Stimulated activated CD8-positive, alpha-beta memory T cell treated with anti-CD3 and anti-CD28 coated beads, Interleukin-4, amount 100 ng/mL, for 4 hours (primary cell): ENCODE measurements around the gene TTC13.
A peak's percentile ranks its signal among the peaks of the same experiment; 100 is the strongest.
"Not testable (repeated sequence)": the region's sequence is repeated elsewhere in the genome, so short reads cannot be mapped to it uniquely, and the experiment has no call there.

Experiments used
- DNase-seq, 2 donors: peaks; one replicate each; pipeline ENCODE4 v3.0.0-alpha.2; 2020; ENCODE audit warnings: low read depth in 2 of 2, low spot score in 1 of 2

TTC13 gene

DNA sequence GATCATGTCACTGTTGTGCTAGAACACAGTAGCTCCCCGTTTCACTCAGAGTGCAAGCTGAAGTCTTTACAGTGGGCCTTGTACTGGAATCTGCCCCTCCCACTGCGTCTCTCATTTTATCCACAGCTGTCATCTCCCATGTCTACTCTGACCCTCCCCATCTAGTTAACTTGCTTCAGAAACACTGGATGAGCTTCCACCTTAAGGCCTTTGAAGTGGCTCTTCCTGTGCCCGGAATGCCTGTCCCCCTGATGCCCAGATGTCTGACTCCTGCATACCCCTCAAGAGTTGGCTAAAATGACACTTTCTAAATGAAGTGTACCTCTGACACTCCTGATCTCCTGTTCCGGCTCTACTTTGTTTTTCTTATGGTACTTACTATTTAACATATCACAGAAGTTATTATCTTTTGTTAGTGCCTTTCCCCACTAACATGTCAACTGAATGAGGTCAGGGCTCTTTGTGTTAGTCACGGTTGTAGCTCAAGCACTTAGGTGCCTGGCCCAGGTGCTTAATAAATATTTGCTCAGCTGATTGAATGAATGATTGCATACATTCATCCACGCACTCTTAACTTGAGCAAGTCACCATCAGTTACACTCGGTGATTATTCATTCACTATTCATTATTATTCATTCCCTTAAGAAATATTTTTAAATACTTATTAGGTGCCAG, 13.6 kb upstream of the TTC13 start:
- no peak for DNase-seq

DNA sequence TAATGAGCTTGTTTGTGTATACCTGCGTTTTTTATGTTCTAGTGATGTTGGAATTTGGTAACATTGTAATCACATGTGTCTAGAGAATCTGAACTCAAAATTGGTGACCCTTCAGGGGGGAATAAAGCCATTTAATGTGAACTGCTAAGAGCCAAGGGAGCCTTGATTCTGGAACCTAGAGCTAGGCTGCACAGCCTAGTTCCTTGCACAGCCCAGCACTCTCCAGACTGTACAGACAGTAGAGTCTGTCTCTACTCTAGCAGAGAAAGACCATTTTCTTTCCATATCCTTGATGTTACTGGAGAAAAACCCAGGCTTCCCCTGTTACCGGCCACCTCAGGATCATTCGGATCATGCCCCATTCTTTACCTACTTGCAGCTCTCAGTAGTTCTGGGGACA, 8.8 kb upstream of the TTC13 start:
- DNase-seq = no peak

DNA sequence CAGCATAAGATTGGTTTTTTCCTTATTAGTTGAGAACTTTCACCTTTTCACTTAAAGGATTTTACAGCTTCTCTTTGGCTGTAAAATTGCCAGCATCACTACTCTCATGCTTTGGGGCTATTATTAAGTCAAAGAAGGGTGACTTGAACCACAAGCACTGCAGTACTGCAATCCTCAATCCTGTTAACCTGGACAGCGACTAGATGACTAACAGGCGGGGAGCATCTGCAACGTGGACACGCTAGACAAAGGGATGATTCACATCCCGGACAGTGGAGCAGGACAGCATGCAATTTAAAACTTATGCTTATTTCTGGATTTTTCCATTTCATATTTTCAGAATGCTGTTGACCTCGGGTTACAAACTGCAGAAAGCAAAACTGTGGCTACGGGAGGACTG, 8.3 kb upstream of the TTC13 start:
- no peak for DNase-seq

DNA sequence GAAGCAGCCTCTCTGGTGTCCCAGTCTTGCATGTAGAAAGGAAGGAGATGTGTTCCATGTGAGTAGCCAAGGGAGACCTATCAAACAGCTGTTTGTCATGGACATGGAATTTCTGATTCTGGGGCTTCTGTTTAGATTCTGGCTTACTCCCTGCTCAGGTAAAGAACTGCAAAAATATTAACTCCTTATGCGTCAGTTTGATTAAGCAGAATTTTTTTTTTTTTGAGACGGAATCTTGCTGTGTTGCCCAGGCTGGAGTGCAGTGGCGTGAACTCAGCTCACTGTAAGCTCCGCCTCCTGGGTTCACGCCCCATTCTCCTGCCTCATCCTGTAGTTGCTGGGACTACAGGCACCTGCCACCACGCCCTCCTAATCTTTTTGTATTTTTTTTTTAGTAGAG, 7.0 kb upstream of the TTC13 start:
- no peak for DNase-seq

DNA sequence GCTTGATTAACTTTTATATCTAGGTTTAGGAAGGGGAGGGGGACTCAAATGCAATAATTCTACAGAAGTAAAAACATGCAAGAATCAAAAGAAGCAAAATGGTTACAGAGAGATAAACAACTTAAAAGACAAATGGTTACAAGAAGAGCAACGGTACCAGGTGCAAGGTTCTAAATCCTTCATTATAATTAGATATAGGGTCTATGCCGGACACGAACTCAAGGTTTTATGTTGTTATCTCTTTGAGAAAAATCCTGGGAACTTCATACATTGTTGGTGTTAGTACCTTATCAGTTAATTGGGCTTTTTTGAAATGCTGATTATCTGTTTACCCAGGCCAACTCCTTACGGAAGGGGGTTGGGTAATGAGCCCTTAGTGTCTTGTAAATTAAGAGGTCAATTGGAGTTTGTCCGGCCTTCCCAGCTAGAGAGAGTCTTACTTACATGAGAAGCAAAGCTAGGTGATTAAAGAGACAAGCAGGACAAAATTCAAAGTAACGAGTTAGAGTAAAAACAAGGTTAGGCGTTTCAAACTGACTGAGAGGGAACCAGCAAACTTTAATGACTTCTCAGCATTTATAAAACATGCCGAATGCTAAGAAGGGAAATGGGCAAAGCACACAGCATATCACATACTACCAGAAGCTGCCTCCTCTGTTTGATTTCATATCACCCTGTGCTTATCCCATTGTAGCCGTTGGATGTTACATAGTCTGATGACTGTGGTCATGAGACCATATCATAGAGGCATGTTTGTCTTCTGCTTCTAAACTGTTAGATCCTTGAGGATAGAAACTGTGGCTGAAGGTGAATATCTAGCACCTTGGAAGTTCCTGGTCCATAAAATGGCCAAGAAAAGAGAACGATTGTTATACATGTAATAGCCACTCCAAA, 6.2 kb upstream of the TTC13 start:
- not testable (repeated sequence) for DNase-seq

DNA sequence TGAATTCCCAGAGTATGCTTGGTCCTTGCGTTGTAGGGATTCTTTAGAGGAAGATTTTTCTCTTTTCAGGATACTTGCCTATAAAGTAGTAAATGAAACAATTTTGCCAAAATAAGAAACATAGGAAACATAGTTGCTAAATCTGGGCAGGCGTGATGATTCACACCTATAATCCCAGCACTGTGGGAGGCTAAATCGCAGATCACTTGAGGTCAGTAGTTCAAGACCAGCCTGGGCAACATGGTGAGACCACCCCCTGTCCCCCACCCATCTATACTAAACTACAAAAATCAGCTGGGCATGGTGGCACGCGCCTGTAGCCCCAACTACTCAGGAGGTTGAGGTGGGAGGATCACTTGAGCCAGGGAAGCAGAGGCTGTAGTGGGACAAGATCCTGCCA, 5.2 kb upstream of the TTC13 start:
- DNase-seq = no peak

DNA sequence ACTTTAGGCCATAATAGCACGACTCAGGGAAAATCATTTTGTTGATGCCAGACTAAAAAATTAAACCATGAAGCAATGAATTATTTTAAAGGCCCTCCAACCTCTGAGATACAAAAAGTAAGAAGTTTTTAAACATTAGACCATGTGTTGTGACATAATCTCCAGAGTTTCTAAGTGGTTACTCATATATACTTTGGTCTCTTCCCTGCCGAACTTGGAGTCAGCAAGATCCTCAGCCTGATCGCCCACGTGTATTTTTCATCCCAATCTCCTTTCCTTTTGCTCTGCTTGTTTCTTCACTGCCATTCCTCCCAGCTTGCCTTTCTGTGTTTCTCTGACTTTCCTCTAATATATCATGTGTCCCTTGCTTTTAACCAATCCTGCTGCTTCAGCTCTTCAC, 4.0 kb upstream of the TTC13 start:
- no peak for DNase-seq

DNA sequence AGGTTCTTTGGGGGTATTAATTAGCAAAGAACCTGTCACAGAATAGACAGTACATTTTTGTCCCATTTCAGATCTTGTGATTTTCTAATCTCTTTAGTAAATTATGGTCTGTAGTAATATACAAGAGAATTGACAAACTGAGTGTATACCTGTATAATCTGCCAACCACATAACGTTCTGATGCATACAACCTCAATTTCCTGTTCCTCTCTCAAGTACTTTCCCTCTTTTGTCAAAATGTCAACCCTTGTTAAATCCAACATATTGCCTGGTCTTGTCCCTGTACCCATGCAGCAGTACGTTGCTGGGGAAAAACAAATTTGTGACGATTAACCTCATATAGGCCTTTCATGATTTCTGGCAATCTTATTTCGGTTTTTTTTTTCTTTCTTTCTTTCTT, 1.3 kb upstream of the TTC13 start:
- no peak for DNase-seq

DNA sequence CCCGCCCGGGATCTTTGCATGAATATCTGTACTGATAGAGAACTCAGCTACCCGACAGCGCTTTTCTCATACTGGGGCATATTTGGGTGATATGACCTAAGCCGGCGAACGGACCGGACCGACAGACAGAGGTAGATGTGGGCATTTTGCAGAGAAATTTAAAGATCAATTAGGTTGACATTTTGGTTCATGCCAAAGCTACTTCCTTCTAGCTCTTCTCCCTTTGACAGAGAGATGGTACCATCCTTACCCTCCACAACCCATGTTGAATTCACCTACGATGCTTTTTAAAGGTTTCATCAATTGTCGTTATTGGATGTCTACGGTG, 692 bp upstream of the TTC13 start:
- no peak for DNase-seq

DNA sequence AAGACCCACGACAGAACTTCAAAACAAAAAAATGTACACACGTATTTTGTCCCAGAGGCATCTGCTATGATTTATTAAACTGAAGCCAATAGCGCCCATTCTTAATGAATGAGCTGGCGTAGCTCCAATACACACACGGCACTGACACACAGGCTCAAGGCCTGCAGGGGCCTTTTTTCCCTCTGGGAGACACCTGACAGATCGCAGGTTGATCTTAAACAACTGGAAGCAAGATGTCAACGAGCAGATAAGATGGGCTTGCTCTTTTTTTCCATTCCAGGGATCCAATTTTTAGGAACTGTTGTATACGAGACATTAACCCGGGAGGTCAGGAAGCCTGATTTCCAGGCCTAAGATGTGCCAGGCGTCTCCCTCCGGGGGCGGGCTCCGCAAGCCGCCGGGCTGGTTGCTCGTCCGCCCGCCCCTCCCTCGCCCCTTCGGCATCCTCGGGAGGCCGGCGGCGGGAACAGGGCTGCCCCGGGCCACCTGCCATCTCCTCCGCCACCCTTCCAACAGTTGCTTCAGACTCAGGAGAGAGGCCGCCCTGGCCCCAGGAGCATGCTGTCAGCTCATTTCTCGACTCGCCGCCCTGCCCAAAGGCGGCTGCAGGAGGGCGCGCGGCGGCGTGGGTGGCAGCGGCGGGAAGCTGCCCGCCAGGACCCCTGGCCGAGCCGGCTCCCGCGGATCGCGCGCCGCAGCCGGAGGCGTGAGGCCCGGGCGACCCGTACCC, 735 bp downstream of the TTC13 start:
- DNase-seq = no peak

DNA sequence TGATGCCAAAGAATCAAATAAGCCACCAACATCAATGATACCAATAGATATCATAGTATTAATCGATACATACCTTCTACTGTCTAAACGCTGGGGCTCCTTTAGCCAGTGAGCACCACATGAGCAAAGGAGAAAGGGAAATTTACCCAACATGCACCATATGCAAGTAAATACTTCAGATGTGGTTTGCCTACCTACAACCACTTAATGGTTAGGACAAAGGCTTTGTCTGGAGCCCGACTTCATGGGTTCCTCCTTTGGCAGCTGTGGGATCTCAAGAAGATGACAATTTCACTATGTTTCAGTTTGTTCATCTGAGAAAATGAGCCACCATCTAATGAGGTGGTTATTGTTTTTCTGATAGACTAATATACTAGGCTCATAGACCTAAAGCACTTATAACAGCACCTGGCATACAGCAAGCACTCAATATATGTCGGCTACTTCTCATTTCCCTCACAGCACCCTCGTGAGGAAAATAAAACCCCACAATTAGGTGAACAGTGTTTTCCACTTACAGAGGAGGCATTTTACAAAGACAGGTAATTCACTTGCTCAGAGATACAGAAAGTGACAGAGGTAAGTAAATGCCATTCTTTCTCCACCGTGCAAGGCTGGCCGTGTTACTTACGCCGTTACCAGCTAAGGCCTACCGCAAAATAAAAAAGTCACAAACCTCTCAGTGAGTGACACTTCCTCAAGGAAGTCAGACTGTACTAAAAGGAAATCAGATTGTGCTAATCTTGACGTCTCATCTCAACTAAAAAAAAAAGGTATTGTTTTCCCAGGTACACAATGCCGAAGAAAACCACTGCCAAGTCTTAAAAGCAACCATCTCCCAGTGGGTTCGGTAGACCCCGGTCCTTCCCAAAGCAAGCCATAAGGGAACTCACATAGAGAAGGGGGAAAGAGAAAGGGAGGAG, 1.6 kb downstream of the TTC13 start:
- DNase-seq = peak in 1 of 2 donors; percentile 13

DNA sequence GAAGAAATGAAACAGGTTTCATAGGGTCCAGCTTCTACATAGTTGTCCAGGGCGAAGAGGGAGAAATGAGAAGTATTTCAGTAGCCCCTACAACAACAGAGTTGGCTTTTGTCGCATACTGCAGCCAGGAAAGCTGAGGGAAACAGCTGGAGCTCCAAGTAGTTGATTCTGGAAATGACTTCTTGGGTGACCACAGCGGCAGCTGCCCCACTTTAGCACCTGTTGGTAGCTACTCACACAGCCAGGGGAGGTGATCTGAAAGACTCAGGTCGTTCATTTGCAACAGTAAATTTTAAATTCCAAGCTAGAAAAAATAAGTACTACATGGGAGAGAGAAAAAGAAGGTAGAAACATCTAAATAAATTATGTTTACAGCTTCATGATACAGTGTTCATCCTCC, 2.3 kb downstream of the TTC13 start:
- DNase-seq = no peak

DNA sequence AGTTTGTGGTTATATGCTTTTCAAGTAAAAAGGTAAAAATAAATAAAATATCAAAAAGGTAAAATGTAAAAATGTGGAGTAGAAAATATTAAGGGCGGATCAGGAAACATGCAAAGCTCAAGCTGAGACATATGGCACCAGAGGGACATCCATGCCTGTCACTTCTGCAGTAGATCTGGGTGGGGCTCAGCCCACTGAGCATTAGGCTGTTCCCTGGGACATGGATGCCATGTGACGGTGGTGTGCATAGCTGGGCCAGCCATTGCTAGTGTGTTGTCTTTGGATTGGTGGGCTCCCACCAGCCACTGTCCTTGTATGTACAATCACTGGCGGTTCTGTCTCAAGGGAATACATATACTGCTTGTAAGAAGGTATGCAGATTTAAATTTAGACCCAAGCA, 3.0 kb downstream of the TTC13 start:
- DNase-seq = no peak

DNA sequence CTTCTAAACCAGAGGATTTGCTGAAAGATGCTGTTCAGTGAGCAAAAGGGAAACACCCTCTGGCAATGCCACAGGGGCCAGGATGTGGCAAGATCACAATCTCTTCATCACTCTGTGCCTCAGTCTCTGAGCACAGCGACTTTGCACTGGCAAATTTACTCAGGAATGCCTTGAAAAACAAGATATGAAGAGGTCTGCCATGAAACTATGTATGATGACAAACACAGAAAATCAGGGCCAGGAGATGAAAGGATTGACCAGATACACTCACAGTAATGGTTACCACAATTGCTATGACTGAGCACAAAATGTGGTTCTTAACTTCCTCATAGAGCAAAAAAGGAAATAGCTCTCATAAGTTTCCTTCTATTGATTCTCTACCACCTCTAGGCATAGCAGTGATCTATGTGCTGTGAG, 5.8 kb downstream of the TTC13 start:
- peak in 1 of 2 donors; percentile 20 for DNase-seq

DNA sequence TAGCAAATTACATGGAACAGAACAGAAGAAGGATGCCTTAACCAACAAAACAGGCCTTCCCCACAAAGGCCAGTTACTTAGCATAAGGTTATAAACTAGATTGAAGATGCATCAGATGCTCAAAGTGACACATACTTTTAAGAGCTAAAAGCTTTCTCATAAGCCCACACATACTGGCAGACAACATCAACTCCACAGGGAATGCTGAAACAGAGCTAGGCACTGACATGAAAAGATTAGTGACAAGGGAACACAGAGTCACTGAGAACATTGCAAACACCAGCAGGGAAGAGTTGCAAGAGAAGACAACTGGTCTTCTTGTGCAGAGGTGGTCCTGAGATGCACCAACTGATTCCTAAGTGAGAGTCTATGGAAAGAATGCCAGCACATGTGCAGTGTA, 6.9 kb downstream of the TTC13 start:
- no peak for DNase-seq

DNA sequence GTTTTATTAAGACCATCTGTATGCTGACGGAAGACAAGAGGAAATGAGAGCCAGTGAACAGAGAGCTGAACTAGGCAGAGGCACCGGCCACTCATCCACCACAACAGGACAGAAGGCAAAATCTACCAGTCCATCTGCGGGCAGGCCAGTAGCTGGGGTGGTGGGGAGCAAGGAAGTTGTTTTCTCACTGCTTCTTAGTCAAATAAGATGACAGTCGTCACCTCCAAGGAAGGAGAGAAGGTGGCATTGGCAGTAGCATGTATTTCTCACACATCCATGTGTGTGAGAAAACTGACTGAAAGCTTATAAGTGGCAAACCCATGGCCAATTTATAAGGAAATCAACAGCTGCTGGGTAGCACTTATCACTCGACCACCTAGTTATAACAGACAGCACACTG, 8.2 kb downstream of the TTC13 start:
- DNase-seq = no peak

DNA sequence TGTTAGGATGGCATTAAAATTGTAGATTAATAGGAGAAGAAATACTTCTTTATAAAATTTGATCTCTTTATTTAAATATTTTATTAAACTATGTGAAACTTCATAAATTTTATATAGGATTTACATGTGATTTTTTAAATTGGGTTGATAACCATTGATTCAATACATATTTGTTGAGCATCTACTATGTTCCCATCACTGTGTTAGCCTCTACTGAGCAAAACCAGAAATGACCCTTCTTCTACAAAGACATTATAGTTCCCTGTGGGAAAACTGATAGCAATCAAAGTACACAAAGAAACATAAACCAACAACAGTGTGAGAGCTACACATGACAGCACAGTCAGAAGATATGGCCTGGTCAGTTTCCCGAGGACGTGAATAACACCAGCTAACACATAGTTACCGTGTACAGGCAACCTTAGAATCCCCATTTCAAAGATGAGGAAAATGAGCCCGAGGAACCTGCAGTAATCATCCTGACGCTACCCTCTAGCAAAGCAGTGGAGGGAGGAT, 12.2 kb downstream of the TTC13 start:
- DNase-seq = no peak

DNA sequence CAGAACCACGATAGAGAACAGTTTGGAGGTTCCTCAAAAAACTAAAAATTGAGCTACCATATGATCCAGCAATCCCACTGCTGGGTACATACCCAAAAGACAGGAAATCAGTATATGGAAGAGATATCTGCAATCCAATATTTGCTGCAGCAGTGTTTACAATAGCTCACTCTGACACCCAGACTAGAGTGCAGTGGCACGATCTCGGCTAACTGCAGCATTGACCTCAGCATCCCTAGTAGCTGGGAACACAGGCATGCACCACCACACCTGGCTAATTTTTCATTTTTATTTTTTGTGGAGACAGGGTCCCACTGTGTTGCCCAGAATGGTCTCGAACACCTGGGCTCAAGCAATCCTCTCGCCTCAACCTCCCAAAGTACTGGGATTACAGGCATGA, 13.1 kb downstream of the TTC13 start:
- DNase-seq = no peak

DNA sequence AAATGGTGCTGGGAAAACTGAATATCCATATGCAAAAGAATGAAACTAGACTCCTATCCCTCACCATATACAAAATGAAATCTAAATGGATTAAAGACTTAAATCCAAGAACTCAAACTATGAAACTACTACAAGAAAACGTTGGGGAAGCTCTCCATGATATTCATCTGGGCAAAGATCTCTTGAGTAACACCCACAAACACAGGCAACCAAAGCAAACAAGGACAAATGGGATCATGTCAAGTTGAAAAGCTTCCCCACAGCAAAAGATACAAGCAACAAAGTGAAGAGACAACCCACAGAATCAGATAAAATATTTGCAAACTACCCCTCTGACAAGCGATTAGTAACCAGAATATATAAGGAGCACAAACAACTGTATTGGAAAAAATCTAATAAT, 13.8 kb downstream of the TTC13 start:
- no peak for DNase-seq

DNA sequence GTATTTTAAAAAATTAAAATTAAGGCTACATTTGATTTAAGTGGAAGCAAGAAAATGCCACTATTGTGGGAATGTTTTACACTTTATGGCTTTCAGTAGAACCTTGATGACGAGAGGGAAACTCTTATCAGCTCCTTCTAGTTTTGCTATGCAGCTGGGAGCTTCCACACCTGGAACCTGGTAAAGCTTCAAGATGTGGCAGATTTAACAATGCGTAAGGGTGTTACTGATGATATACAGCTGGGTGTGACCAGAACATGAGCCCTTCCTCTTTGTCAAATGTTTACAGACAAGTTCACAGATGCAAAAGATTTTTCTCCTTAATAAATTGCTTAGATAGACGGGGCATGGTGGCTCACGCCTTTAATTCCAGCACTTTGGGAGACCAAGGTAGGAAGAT, 20.3 kb downstream of the TTC13 start:
- no peak for DNase-seq

DNA sequence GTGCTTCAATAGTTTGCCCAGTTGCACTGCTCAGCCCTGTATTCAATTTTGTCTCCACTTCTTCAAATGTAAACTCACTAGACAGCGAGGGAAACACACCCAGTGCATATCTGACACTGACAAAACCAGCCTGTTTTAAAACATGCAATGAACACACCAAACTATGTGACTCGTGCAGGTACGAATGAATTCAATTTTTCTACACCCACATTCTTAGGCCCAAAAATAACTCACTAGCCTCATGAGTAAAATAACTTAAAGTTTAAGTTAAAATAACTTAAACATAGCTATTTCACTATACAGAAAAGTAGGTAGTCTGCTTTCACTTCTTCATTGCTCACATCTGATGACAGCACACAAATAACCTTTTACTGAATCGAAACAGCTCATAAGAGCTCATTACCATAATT, 21.1 kb downstream of the TTC13 start:
- no peak for DNase-seq
